DMS 273 treated with DMSO at 0.1 percent for 48 hours (cell line): ENCODE measurements around the gene TP53TG3F.
"Not testable (repeated sequence)": the region's sequence is repeated elsewhere in the genome, so short reads cannot be mapped to it uniquely, and the experiment has no call there.

ENCODE experiments used
- DNase-seq: peaks from one replicate; lab custom pipeline; 2025; lab: John Stamatoyannopoulos, UW

The TP53TG3F gene, protein sequence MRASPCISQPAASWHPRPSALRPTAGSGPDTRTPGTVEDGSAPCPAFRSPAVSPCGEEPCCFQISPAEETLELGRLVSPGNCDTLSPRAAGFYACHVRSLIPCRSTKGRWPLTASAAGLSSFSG

GRCh38 chr16:33459312-33459711 lies at the start of gene TP53TG3F:
TP53TG3F (plus strand) TSS chr16:33459612; CDS start chr16:33459680, 68 bp downstream.
- DNase-seq: not testable (repeated sequence)

DNA sequence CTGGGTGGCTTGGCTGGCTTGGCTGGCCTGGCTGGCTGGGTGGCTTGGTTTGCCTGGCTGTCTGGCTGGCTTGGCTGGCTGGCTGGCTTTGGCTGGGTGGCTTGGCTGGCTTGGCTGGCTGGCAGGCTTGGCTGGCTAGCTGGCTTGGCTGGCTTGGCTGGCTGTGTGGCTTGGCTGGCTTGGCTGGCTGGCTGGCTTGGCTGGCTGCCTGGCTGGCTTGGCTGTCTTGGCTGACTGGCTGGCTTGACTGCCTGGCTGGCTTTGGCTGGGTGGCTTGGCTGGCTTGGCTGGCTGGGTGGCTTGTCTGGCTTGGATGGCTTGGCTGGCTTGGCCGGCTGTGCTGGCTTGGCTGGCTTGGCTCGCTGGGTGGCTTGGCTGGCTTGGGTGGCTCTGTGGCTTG lies 32.2 kb downstream of the TP53TG3F start:
- not testable (repeated sequence) for DNase-seq

DNA sequence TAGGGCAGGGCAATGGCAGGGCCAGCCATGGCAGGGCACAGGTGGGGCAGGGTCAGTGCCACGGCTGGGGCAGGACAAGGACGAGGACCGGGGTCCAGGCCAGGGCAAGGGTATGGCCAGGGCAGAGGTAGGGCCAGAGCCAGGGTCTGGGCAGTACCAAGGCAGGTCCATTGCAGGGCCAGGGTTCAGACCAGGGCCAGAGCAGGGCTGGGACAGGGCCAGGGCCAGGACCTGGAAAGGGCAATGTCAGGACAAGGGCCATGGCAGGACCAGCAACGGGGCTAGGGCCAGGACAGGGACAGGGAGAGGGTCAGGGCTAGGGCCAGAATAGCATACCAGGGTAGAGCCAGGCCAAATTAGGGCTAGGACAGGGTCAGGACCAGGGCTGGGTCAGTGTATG lies 47.8 kb downstream of the TP53TG3F start:
- not testable (repeated sequence) for DNase-seq

GRCh38 chr16:33509070-33509469 lies 49.7 kb downstream of the TP53TG3F start:
- not testable (repeated sequence) for DNase-seq

- DNase-seq: not testable (repeated sequence)
Measured at GRCh38 chr16:33509906-33510305, 50.5 kb downstream of the TP53TG3F start.
